Hematopoietic multipotent progenitor cell (in vitro differentiated cells): ENCODE results near the gene USP9X. TPM values are rescaled to one million over a fixed set of nuclear protein-coding genes. Genes with fewer than 3 reads are reported as not detected.
A peak's percentile ranks its signal among the peaks of the same experiment; 100 is the strongest.
"Not testable (repeated sequence)": the region's sequence is repeated elsewhere in the genome, so short reads cannot be mapped to it uniquely, and the experiment has no call there.

ENCODE experiments used
- DNase-seq, 3 donors: peaks; one replicate each; pipeline ENCODE4 v3.0.0-alpha.2; 2011 to 2015; ENCODE audit warnings: low read depth in 2 of 3, low spot score in 2 of 3
- total RNA-seq: library from RNA; depleted of rRNA; stranded (reverse); fragments of >200 nt; gene quantifications from one replicate; pipeline ENCODE4 v1.2.3, GENCODE V29; 2012

The USP9X gene
- total RNA-seq, 1 donor: 45.8 TPM

- no peak for DNase-seq
These were observed 37.5 kb downstream of the USP9X start for GRCh38 chrX:41122664-41123257.

GRCh38 chrX:41127477-41128192 is 42.4 kb downstream of the USP9X start:
- DNase-seq: no peak

- DNase-seq: no peak
These were observed 43.7 kb downstream of the USP9X start for GRCh38 chrX:41128955-41129354.

GRCh38 chrX:41131766-41132165 is 46.5 kb downstream of the USP9X start:
- DNase-seq: no peak

GRCh38 chrX:41133551-41133950 is 48.3 kb downstream of the USP9X start:
- no peak for DNase-seq

- peak in 1 of 3 donors; percentile 14 for DNase-seq
These were observed 52.3 kb downstream of the USP9X start for GRCh38 chrX:41137589-41137988.

GRCh38 chrX:41142130-41142910 is 57.1 kb downstream of the USP9X start:
- DNase-seq: no peak

- DNase-seq: no peak
These were observed 59.6 kb downstream of the USP9X start for GRCh38 chrX:41144873-41145272.

GRCh38 chrX:41145920-41146608 is 60.8 kb downstream of the USP9X start:
- DNase-seq: peak in 1 of 3 donors; percentile 34

- no peak for DNase-seq
These were observed 63.3 kb downstream of the USP9X start for GRCh38 chrX:41148553-41148952.

GRCh38 chrX:41150043-41150442 is 64.8 kb downstream of the USP9X start:
- DNase-seq: no peak

- DNase-seq: not testable (repeated sequence)
These were observed 66.5 kb downstream of the USP9X start for GRCh38 chrX:41151726-41152125.

GRCh38 chrX:41152221-41152620 is 67.0 kb downstream of the USP9X start:
- DNase-seq: no peak

- no peak for DNase-seq
These were observed 68.2 kb downstream of the USP9X start for GRCh38 chrX:41153448-41153847.

GRCh38 chrX:41153957-41154356 is 68.7 kb downstream of the USP9X start:
- no peak for DNase-seq

GRCh38 chrX:41164449-41164848 is 79.2 kb downstream of the USP9X start:
- peak in 1 of 3 donors; percentile 32 for DNase-seq

GRCh38 chrX:41167888-41168287 is 82.6 kb downstream of the USP9X start:
- no peak for DNase-seq

- DNase-seq: no peak
These were observed 91.0 kb downstream of the USP9X start for GRCh38 chrX:41176263-41176662.

GRCh38 chrX:41177297-41177696 is 92.1 kb downstream of the USP9X start:
- no peak for DNase-seq

GRCh38 chrX:41178201-41178600 is 93.0 kb downstream of the USP9X start:
- DNase-seq: no peak
